PC-9 (cell line): ENCODE results near the gene SYNPR. TPM values are rescaled to one million over a fixed set of nuclear protein-coding genes. Genes with fewer than 3 reads are reported as not detected.

Experiments
- BruUV-seq: library from RNA; stranded (reverse); fragments of 400-500 nt; replicated peaks from 2 replicates; lab custom pipeline; 2021; lab: Mats Ljungman, UMichigan
- CTCF ChIA-PET: fragments of 300-600 bp; sonication (Branson Sonifier 250); formaldehyde crosslinking; loops from one replicate; lab custom pipeline; 2022; ENCODE audit warnings: antibody characterized with exemption; lab: Charles Lee
- POLR2A ChIA-PET: fragments of 300-600 bp; sonication (Branson Sonifier 250); formaldehyde crosslinking; loops from one replicate; lab custom pipeline; 2022; ENCODE audit warnings: antibody characterized with exemption; ENCODE audit not compliant: unreplicated experiment; lab: Charles Lee
- DNase-seq, 2 experiments: peaks; one replicate each; pipeline versions ENCODE4 v3.0.0 to v3.0.0-alpha.2; 2015 to 2022; ENCODE audit warnings: mixed read lengths in 1 of 2
- H2AFZ ChIP-seq: fragments of 200-600 bp; sonication (generic); 2 replicates; pipeline ENCODE4 v1.8.1; 2017; ENCODE audit warnings: antibody characterized with exemption
- H3F3A ChIP-seq: fragments of 200-600 bp; sonication (generic); 2 replicates; pipeline ENCODE4 v1.8.1; 2017; ENCODE audit warnings: antibody characterized with exemption, mild to moderate bottlenecking, low read depth; ENCODE audit not compliant: insufficient read depth
- H3K27ac ChIP-seq: fragments of 200-600 bp; sonication (generic); 2 replicates; pipeline ENCODE4 v1.6.1; 2016; ENCODE audit warnings: mixed run types
- H3K27me3 ChIP-seq: fragments of 200-600 bp; sonication (generic); 2 replicates; pipeline ENCODE4 v1.6.1; 2016; ENCODE audit warnings: low read depth, mixed run types; ENCODE audit not compliant: insufficient read depth
- H3K36me3 ChIP-seq: fragments of 200-600 bp; sonication (generic); 2 replicates; pipeline ENCODE4 v1.6.1; 2016; ENCODE audit warnings: low read depth, mixed run types
- H3K4me1 ChIP-seq: fragments of 200-600 bp; sonication (generic); replicated peaks from 2 replicates; pipeline ENCODE4 v1.6.1; 2016; ENCODE audit warnings: mixed run types; ENCODE audit not compliant: insufficient read depth
- H3K4me2 ChIP-seq: fragments of 200-600 bp; sonication (generic); 2 replicates; pipeline ENCODE4 v1.6.1; 2017; ENCODE audit warnings: mixed run types
- H3K4me3 ChIP-seq: fragments of 200-600 bp; sonication (generic); 2 replicates; pipeline ENCODE4 v1.6.1; 2016; ENCODE audit warnings: mixed run types
- H3K79me2 ChIP-seq: fragments of 200-600 bp; sonication (generic); 2 replicates; pipeline ENCODE4 v1.6.1; 2017; ENCODE audit warnings: low read depth, mixed run types
- H3K9me2 ChIP-seq: fragments of 200-600 bp; sonication (generic); 2 replicates; pipeline ENCODE4 v1.8.1; 2017; ENCODE audit warnings: mild to moderate bottlenecking; ENCODE audit not compliant: insufficient read depth
- H3K9me3 ChIP-seq: fragments of 200-600 bp; sonication (generic); 2 replicates; pipeline ENCODE4 v1.8.1; 2016; ENCODE audit warnings: low read depth; ENCODE audit not compliant: insufficient read depth
- H4K20me1 ChIP-seq: fragments of 200-600 bp; sonication (generic); 2 replicates; pipeline ENCODE4 v1.8.1; 2017; ENCODE audit not compliant: insufficient read depth
- EZH2 ChIP-seq: fragments of 200-600 bp; sonication (generic); IDR thresholded peaks from 2 replicates; pipeline ENCODE4 v1.8.0; 2017; ENCODE audit warnings: antibody characterized with exemption, low read depth
- intact Hi-C: fragments of 100-400 bp; cut with micrococcal nuclease; formaldehyde crosslinking; loops from one replicate; pipeline ENCODE4 v1.10.0; 2022; ENCODE audit not compliant: unreplicated experiment
- total RNA-seq: library from RNA; stranded (reverse); gene quantifications from 2 replicates; pipeline ENCODE4 v1.2.3, GENCODE V29; 2021
- TF ChIP-seq, protein P1 (sequence below): fragments of 200-600 bp; sonication (generic); conservative IDR thresholded peaks from 2 replicates; pipeline ENCODE4 v1.6.1; 2017; ENCODE audit warnings: mixed run types, antibody characterized with exemption, mild to moderate bottlenecking, moderate library complexity

Gene SYNPR
- total RNA-seq, 1 experiment from 2014 or later, result not detected

DNA sequence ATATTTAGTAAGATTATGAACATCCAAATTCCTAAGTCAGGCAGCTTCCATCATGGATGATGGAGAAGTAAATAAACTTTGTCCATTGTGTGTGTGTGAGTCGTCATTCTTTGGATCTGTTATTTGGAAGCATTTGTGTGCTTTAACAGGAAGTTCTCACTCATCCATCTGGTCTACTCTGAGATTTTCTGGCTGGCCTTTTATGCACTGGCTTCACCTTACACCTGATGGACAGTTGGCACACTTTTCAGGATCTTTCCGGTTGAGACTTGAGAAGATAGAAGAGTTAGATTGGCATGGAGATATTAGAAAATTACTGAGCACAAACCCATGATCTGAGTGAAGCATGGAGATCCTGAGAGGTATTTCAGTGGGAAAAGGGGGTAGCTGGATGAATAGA is 12.6 kb downstream of the SYNPR start:
- H3K36me3 ChIP-seq, result no peaks in the 10 kb centered on the region
- no peaks in the 10 kb centered on the region for H3F3A ChIP-seq
- no peaks in the 10 kb centered on the region for H3K79me2 ChIP-seq
- no peak for TF ChIP-seq EZH2
- TF ChIP-seq, protein P1, sequence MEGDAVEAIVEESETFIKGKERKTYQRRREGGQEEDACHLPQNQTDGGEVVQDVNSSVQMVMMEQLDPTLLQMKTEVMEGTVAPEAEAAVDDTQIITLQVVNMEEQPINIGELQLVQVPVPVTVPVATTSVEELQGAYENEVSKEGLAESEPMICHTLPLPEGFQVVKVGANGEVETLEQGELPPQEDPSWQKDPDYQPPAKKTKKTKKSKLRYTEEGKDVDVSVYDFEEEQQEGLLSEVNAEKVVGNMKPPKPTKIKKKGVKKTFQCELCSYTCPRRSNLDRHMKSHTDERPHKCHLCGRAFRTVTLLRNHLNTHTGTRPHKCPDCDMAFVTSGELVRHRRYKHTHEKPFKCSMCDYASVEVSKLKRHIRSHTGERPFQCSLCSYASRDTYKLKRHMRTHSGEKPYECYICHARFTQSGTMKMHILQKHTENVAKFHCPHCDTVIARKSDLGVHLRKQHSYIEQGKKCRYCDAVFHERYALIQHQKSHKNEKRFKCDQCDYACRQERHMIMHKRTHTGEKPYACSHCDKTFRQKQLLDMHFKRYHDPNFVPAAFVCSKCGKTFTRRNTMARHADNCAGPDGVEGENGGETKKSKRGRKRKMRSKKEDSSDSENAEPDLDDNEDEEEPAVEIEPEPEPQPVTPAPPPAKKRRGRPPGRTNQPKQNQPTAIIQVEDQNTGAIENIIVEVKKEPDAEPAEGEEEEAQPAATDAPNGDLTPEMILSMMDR, result no peak
- H3K9me2 ChIP-seq, result no peaks in the 10 kb centered on the region
- CTCF ChIA-PET, result interaction anchor here (0.6 kb wide), 1 partner anchor 1078 kb away, joined by 14 read pairs; no protein-coding TSS in a partner anchor
- POLR2A ChIA-PET, result no interaction called here
- H3K4me1 ChIP-seq, result no peaks in the 10 kb centered on the region
- H3K27ac ChIP-seq, result no peak overlapping the region
- DNase-seq, result no peak
- no peaks in the 10 kb centered on the region for H3K27me3 ChIP-seq
- intact Hi-C loops, result no loop called here
- H3K4me3 ChIP-seq, result no peak overlapping the region
- no peak overlapping the region for H3K4me2 ChIP-seq
- no peaks in the 10 kb centered on the region for H3K9me3 ChIP-seq
- BruUV-seq, result no TSS peak
- H4K20me1 ChIP-seq, result no peaks in the 10 kb centered on the region
- H2AFZ ChIP-seq, result no peak overlapping the region

DNA sequence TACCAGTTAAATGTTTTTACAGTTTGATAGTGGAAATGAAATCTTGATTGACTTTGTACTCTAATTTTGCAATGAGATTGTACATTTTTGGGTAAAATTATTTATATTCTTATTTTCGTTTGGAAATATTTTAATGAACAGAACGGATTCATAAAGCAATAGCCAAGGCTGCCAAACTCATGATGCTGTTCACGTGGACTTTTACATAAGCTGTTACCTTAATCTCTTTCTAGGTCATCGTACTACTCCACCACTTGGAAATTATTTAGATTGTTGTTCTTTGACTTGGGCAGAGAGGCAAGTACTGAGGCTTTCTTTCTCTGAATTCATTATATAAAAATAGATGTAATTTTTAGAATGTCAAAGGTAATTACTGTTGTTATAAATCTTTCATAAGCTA is 16.2 kb downstream of the SYNPR start:
- TF ChIP-seq, protein P1, result no peak
- TF ChIP-seq EZH2, result no peak
- Histone ChIP-seq H3K27me3 (no peaks in the 10 kb centered on the region), H2AFZ (no peak overlapping the region), H3K4me3 (no peak overlapping the region), H3F3A (no peaks in the 10 kb centered on the region), H3K27ac (no peak overlapping the region), H3K79me2 (no peaks in the 10 kb centered on the region), H3K9me3 (no peaks in the 10 kb centered on the region), H3K36me3 (no peaks in the 10 kb centered on the region), H3K9me2 (no peaks in the 10 kb centered on the region), H4K20me1 (no peaks in the 10 kb centered on the region), H3K4me1 (no peaks in the 10 kb centered on the region), H3K4me2 (no peak overlapping the region)
- BruUV-seq, result no TSS peak
- intact Hi-C loops, result no loop called here
- DNase-seq, result no peak
- POLR2A ChIA-PET, result no interaction called here
- CTCF ChIA-PET, result no interaction called here

DNA sequence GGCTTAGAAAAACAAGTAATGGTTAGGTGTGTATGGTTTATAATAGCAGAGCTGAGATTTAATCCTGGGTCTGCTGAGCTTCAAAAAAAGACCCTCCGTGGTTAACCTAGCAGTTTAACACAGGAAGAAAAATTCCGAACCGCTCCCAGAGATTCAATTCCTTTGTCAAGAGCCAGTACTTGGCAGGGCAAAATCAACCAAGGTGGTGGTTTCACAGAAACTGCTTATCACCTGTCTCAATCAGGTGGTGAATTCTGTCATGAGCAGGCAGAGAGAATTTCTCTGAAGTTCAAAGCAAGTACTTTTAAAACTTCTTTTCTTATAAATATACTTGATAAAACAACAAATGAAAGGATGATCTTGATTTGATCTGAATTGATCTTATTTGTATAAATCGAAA is 17.2 kb downstream of the SYNPR start:
- ChIA-PET CTCF (no interaction called here), POLR2A (no interaction called here)
- H3F3A ChIP-seq, result no peaks in the 10 kb centered on the region
- H2AFZ ChIP-seq, result no peak overlapping the region
- no peak overlapping the region for H3K4me3 ChIP-seq
- no peaks in the 10 kb centered on the region for H3K4me1 ChIP-seq
- no TSS peak for BruUV-seq
- no peaks in the 10 kb centered on the region for H4K20me1 ChIP-seq
- H3K4me2 ChIP-seq, result no peak overlapping the region
- TF ChIP-seq, protein P1, result no peak
- no peak for TF ChIP-seq EZH2
- no peaks in the 10 kb centered on the region for H3K36me3 ChIP-seq
- no peaks in the 10 kb centered on the region for H3K79me2 ChIP-seq
- no peaks in the 10 kb centered on the region for H3K9me2 ChIP-seq
- intact Hi-C loops, result no loop called here
- no peaks in the 10 kb centered on the region for H3K9me3 ChIP-seq
- H3K27me3 ChIP-seq, result no peaks in the 10 kb centered on the region
- no peak for DNase-seq
- no peak overlapping the region for H3K27ac ChIP-seq
